HG02973 (cell line): Measurements from ENCODE around the gene STX5.
A peak's percentile ranks its signal among the peaks of the same experiment; 100 is the strongest.
"Not testable (repeated sequence)": the region's sequence is repeated elsewhere in the genome, so short reads cannot be mapped to it uniquely, and the experiment has no call there.

Experiments
- ATAC-seq: cut with Tn5 transposase; IDR thresholded peaks from one replicate; pipeline ENCODE4 v1.9.1; 2021; ENCODE audit warnings: moderate library complexity; ENCODE audit not compliant: unreplicated experiment

The STX5 gene

GRCh38 chr11:62854825-62855570 lies 23.1 kb upstream of the STX5 start:
- no peak for ATAC-seq

GRCh38 chr11:62854013-62854824 lies 22.4 kb upstream of the STX5 start:
- no peak for ATAC-seq

GRCh38 chr11:62853279-62853965 lies 21.6 kb upstream of the STX5 start:
- no peak for ATAC-seq

- ATAC-seq: no peak
Observed at GRCh38 chr11:62852523-62853188, 20.8 kb upstream of the STX5 start.

- ATAC-seq: no peak
Observed at GRCh38 chr11:62851807-62852522, 20.1 kb upstream of the STX5 start.

GRCh38 chr11:62850911-62851806 lies 19.3 kb upstream of the STX5 start:
- no peak for ATAC-seq

GRCh38 chr11:62847767-62848314 lies 16.0 kb upstream of the STX5 start:
- no peak for ATAC-seq

GRCh38 chr11:62846177-62846576 lies 14.3 kb upstream of the STX5 start:
- ATAC-seq: no peak

- no peak for ATAC-seq
Observed at GRCh38 chr11:62844154-62844553, 12.3 kb upstream of the STX5 start.

GRCh38 chr11:62843466-62843865 lies 11.6 kb upstream of the STX5 start:
- ATAC-seq: no peak

GRCh38 chr11:62842891-62843290 lies 11.0 kb upstream of the STX5 start:
- ATAC-seq: not testable (repeated sequence)

GRCh38 chr11:62842171-62842741 lies 10.4 kb upstream of the STX5 start:
- no peak for ATAC-seq

- peak; percentile 45 for ATAC-seq
Observed at GRCh38 chr11:62841361-62842170, 9.7 kb upstream of the STX5 start.

- not testable (repeated sequence) for ATAC-seq
Observed at GRCh38 chr11:62840721-62841360, 9.0 kb upstream of the STX5 start.

GRCh38 chr11:62839050-62839945 lies 7.4 kb upstream of the STX5 start, which contains the start of gene WDR74:
TSS of gene WDR74 (minus strand) at chr11:62839590. CDS start at chr11:62839570, 20 bp downstream.
- ATAC-seq: peak; percentile 41

GRCh38 chr11:62835336-62835735 lies 3.5 kb upstream of the STX5 start:
- no peak for ATAC-seq
